Smooth muscle cell (in vitro differentiated cells): Measurements from ENCODE around the gene RARB. TPM values are rescaled to one million over a fixed set of nuclear protein-coding genes. Genes with fewer than 3 reads are reported as not detected.

Experiments
- DNase-seq: peaks from one replicate; lab custom pipeline; 2025; ENCODE audit not compliant: unreplicated experiment; lab: John Stamatoyannopoulos, UW
- H2AFZ ChIP-seq: fragments of 200-600 bp; sonication (generic); 2 replicates; pipeline ENCODE4 v1.6.0; 2016; ENCODE audit warnings: antibody characterized with exemption, low read depth, mild to moderate bottlenecking
- H3F3A ChIP-seq: fragments of 200-600 bp; sonication (generic); 2 replicates; pipeline ENCODE4 v1.6.0; 2017; ENCODE audit warnings: antibody characterized with exemption, low read depth
- H3K27ac ChIP-seq: fragments of 200-600 bp; sonication (generic); 2 replicates; pipeline ENCODE4 v1.5.1; 2016; ENCODE audit warnings: low read depth, mild to moderate bottlenecking
- H3K27me3 ChIP-seq: fragments of 200-600 bp; sonication (generic); 2 replicates; pipeline ENCODE4 v1.6.1; 2016; ENCODE audit warnings: low read depth, mild to moderate bottlenecking
- H3K36me3 ChIP-seq: fragments of 200-600 bp; sonication (generic); 2 replicates; pipeline ENCODE4 v1.5.1; 2016; ENCODE audit warnings: low read depth
- H3K4me1 ChIP-seq: fragments of 200-600 bp; sonication (generic); 2 replicates; pipeline ENCODE4 v1.5.1; 2016; ENCODE audit warnings: low read depth
- H3K4me2 ChIP-seq: fragments of 200-600 bp; sonication (generic); 2 replicates; pipeline ENCODE4 v1.6.0; 2016; ENCODE audit warnings: mild to moderate bottlenecking
- H3K4me3 ChIP-seq: fragments of 200-600 bp; sonication (generic); 2 replicates; pipeline ENCODE4 v1.5.1; 2016; ENCODE audit warnings: mild to moderate bottlenecking
- H3K79me2 ChIP-seq: fragments of 200-600 bp; sonication (generic); 2 replicates; pipeline ENCODE4 v1.6.0; 2016; ENCODE audit warnings: low read depth, mild to moderate bottlenecking
- H3K9ac ChIP-seq: fragments of 200-600 bp; sonication (generic); 2 replicates; pipeline ENCODE4 v1.6.0; 2016; ENCODE audit warnings: low read depth
- H3K9me3 ChIP-seq: fragments of 200-600 bp; sonication (generic); replicated peaks from 2 replicates; pipeline ENCODE4 v1.5.1; 2016; ENCODE audit warnings: low read depth
- H4K20me1 ChIP-seq: fragments of 200-600 bp; sonication (generic); 2 replicates; pipeline ENCODE4 v1.6.0; 2016; ENCODE audit warnings: low read depth
- WGBS: methylation state at CpG from one replicate; pipeline ENCODE4 v1.1.7; 2016; ENCODE audit warnings: low lambda C conversion rate; 5-methylcytosine and 5-hydroxymethylcytosine counted together
- polyA plus RNA-seq: library from polyadenylated mRNA; unstranded; fragments of >200 nt; fragmentation: Nextera tagmentation; extraction: Ambion mirVana; gene quantifications from 2 replicates; pipeline ENCODE4 v1.2.1, GENCODE V29; 2016
- total RNA-seq: library from RNA; depleted of rRNA; stranded (reverse); fragments of >200 nt; gene quantifications from 2 replicates; pipeline ENCODE4 v1.2.3, GENCODE V29; 2014
- TF ChIP-seq, protein P1 (sequence below): fragments of 200-600 bp; sonication (generic); IDR thresholded peaks from 2 replicates; pipeline ENCODE4 v1.5.1; 2017; ENCODE audit warnings: borderline replicate concordance, mild to moderate bottlenecking, antibody characterized with exemption; ENCODE audit not compliant: insufficient read depth, poor library complexity, severe bottlenecking

Gene RARB
- total and polyA plus RNA-seq, 2 experiments from 2014 or later, result 88.1 to 106 TPM

DNA sequence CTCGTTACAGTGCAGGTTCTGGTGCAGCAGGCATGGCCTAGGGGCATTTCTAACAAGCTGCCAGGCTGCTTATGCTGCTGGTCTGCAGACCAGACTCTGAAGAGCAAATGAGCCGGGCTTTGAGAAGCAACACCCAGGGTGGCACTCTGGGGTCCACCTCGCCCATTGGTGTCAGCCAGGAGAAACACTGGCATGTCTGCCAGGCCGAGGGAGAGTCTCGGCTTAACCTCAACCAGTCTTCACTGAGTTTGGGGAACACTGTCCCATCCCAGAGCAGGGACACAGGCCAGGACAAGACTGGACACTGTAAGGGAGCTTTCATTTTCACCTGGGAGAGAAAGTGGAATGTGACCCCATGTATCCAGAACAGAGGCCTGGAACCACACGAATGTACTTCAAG, 143.2 kb downstream of the RARB start:
- DNase-seq, result no peak
- TF ChIP-seq, protein P1, sequence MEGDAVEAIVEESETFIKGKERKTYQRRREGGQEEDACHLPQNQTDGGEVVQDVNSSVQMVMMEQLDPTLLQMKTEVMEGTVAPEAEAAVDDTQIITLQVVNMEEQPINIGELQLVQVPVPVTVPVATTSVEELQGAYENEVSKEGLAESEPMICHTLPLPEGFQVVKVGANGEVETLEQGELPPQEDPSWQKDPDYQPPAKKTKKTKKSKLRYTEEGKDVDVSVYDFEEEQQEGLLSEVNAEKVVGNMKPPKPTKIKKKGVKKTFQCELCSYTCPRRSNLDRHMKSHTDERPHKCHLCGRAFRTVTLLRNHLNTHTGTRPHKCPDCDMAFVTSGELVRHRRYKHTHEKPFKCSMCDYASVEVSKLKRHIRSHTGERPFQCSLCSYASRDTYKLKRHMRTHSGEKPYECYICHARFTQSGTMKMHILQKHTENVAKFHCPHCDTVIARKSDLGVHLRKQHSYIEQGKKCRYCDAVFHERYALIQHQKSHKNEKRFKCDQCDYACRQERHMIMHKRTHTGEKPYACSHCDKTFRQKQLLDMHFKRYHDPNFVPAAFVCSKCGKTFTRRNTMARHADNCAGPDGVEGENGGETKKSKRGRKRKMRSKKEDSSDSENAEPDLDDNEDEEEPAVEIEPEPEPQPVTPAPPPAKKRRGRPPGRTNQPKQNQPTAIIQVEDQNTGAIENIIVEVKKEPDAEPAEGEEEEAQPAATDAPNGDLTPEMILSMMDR, result no peak
- Histone ChIP-seq H2AFZ (no peak overlapping the region), H3F3A (peaks cover 14% of the 10 kb centered on the region), H3K36me3 (peaks cover 4% of the 10 kb centered on the region), H3K4me3 (no peak overlapping the region), H4K20me1 (peaks cover 11% of the 10 kb centered on the region), H3K79me2 (peaks cover 33% of the 10 kb centered on the region), H3K4me2 (no peak overlapping the region), H3K9ac (no peak overlapping the region), H3K27ac (no peak overlapping the region), H3K9me3 (no peaks in the 10 kb centered on the region), H3K27me3 (no peaks in the 10 kb centered on the region), H3K4me1 (no peaks in the 10 kb centered on the region)
- 86% methylated on average over 6 of the region's 6 CpGs for WGBS

DNA sequence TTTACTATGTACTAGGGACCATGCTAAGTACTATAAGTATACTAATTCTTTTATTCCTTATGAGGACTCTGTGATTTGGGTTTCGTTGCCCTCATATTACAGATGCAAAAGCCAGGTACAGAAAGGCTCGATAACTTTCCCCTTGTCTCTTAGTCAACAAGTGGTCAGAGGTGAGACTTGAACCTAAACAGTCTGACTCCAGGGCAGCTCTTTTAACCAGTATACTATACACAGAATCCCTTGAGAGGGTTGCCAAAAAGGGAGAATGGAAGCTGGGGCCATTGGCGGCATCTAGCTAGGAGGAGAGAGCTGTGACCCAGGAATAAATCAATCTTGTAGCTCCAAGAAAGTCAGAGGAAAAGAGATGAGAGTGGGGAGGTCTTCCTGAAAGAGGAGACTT, 144.3 kb downstream of the RARB start:
- no peak overlapping the region for H2AFZ ChIP-seq
- H3K4me2 ChIP-seq, result peak overlapping the region; percentile 49
- H3K27ac ChIP-seq, result peak overlapping the region; percentile 93
- TF ChIP-seq, protein P1, result no peak
- no peaks in the 10 kb centered on the region for H3K9me3 ChIP-seq
- no peak for DNase-seq
- peak overlapping the region; percentile 18 for H3K9ac ChIP-seq
- H4K20me1 ChIP-seq, result peaks cover 7% of the 10 kb centered on the region
- H3K4me1 ChIP-seq, result no peaks in the 10 kb centered on the region
- WGBS, result 95% methylated on average over 3 of the region's 3 CpGs
- H3K79me2 ChIP-seq, result peaks cover 22% of the 10 kb centered on the region
- no peaks in the 10 kb centered on the region for H3K27me3 ChIP-seq
- H3K4me3 ChIP-seq, result no peak overlapping the region
- H3F3A ChIP-seq, result peaks cover 14% of the 10 kb centered on the region
- peaks cover 4% of the 10 kb centered on the region for H3K36me3 ChIP-seq

DNA sequence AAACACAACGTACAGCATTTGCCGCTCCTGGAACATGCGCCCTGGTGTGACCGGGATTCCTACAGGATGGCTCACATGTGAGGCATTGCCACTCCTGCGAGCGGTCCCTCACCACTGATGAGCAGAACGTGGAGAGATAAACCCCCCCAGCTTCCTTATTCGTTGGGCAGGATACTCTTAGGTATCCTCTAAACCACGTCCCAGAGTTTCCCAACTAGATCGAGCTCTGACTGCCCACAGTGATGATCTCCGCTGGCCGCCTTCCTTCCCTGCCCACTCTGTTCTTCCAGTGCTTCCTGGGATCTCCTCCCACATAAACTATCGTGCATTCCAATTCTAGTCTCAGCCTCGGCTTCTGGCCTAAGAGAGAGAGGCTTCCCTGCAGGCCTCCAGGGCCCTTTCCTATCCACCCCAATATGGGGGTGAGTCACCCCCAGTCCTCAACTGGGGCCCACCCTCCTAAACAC, 144.9 kb downstream of the RARB start:
- Histone ChIP-seq H3K36me3 (peaks cover 4% of the 10 kb centered on the region), H3K27ac (peak overlapping the region; percentile 93), H2AFZ (no peak overlapping the region), H3K4me3 (no peak overlapping the region), H3K9ac (peak overlapping the region; percentile 56), H3K4me1 (no peaks in the 10 kb centered on the region), H3F3A (peaks cover 14% of the 10 kb centered on the region), H3K9me3 (no peaks in the 10 kb centered on the region), H3K27me3 (no peaks in the 10 kb centered on the region), H3K79me2 (peaks cover 16% of the 10 kb centered on the region), H4K20me1 (peaks cover 5% of the 10 kb centered on the region), H3K4me2 (peak overlapping the region; percentile 49)
- no peak for DNase-seq
- 23% methylated on average over 14 of the region's 14 CpGs for WGBS
- TF ChIP-seq, protein P1, result no peak
